Lower leg skin (tissue), 3 donors: Measurements from ENCODE around the gene CPO.

Experiments used
- CTCF ChIP-seq, 3 donors: fragments of 450-650 bp; IDR thresholded peaks; one replicate each; pipeline ENCODE4 v1.5.1; 2016; ENCODE audit warnings: antibody characterized with exemption in 3 of 3, mild to moderate bottlenecking in 3 of 3, moderate library complexity in 2 of 3
- POLR2A ChIP-seq, 2 donors: fragments of 450-650 bp; IDR thresholded peaks; one replicate each; pipeline ENCODE4 v1.6.1; 2016 to 2017; ENCODE audit warnings: antibody characterized with exemption in 2 of 2, mild to moderate bottlenecking in 1 of 2, moderate library complexity in 1 of 2

GRCh38 chr2:206987810-206988209 lies 48.5 kb downstream of the CPO start:
- TF ChIP-seq POLR2A (IDR thresholded peaks at IDR 0.05) (no peak), CTCF (IDR thresholded peaks at IDR 0.05) (no peak)
